Astrocyte of the cerebellum (primary cell): ENCODE results near the gene SHISA9.

Experiments used
- DNase-seq: peaks from one replicate; pipeline ENCODE4 v3.0.0-alpha.2; 2011; ENCODE audit warnings: low read depth
- H3K4me3 ChIP-seq: 2 replicates; pipeline ENCODE4 v1.5.1; 2011; ENCODE audit warnings: mild to moderate bottlenecking, low read depth, low read length, moderate library complexity
- CTCF ChIP-seq: IDR thresholded peaks from 2 replicates; pipeline ENCODE4 v1.5.1; 2012; ENCODE audit warnings: low read length, low read depth, moderate library complexity, mild to moderate bottlenecking; ENCODE audit errors: missing control alignments
- in situ Hi-C: cut with HindIII; loops from 2 replicates; pipeline ENCODE4 v1.10.0; 2017; ENCODE audit warnings: low sequenced_read_pairs

The SHISA9 gene

GRCh38 chr16:13181432-13181831 is 280.0 kb downstream of the SHISA9 start:
- TF ChIP-seq CTCF = no peak
- no peak for DNase-seq
- no peak overlapping the region for H3K4me3 ChIP-seq
- in situ Hi-C loops = no loop called here

GRCh38 chr16:13186813-13187212 is 285.4 kb downstream of the SHISA9 start:
- no peak for TF ChIP-seq CTCF
- no peak for DNase-seq
- H3K4me3 ChIP-seq = no peak overlapping the region
- in situ Hi-C loops = no loop called here

- no peak for DNase-seq
- H3K4me3 ChIP-seq = no peak overlapping the region
- in situ Hi-C loops = no loop called here
- no peak for TF ChIP-seq CTCF
Observed at GRCh38 chr16:13189250-13189649, 287.9 kb downstream of the SHISA9 start.

- in situ Hi-C loops = no loop called here
- no peak overlapping the region for H3K4me3 ChIP-seq
- TF ChIP-seq CTCF = no peak
- no peak for DNase-seq
Observed at GRCh38 chr16:13193721-13194120, 292.3 kb downstream of the SHISA9 start.

- H3K4me3 ChIP-seq = no peak overlapping the region
- TF ChIP-seq CTCF = no peak
- DNase-seq = no peak
- in situ Hi-C loops = no loop called here
Observed at GRCh38 chr16:13194766-13195165, 293.4 kb downstream of the SHISA9 start.

GRCh38 chr16:13203725-13204124 is 302.3 kb downstream of the SHISA9 start:
- TF ChIP-seq CTCF = no peak
- no peak overlapping the region for H3K4me3 ChIP-seq
- no peak for DNase-seq
- in situ Hi-C loops = no loop called here

GRCh38 chr16:13205352-13205751 is 304.0 kb downstream of the SHISA9 start:
- no peak for DNase-seq
- in situ Hi-C loops = no loop called here
- no peak for TF ChIP-seq CTCF
- no peak overlapping the region for H3K4me3 ChIP-seq
